Putamen (tissue), 1 donor: ENCODE data around the gene BPHL.
"Not testable (repeated sequence)": the region's sequence is repeated elsewhere in the genome, so short reads cannot be mapped to it uniquely, and the experiment has no call there.

Experiments used
- DNase-seq: peaks from one replicate; pipeline ENCODE4 v3.0.0-alpha.2; 2016; ENCODE audit warnings: low spot score

Gene BPHL

DNA sequence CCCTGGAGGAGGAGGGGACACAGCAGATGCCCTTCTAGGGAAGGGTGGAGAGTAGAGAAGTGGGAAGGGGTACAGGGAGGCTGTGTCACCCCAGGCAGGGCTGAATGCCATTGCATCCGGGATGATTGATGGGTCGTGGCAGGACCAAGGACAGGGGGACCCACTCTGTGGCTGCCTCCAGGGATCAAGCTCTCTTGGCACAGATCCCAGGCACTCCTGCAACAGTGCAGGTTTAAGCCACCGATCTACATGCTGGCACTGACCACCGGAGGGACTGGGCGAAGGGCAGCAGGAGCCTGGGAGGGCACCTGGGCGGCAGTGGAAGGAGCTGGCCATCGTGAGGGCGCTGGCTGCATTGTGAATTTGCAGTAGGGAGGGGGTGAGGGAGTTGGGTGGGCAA, 61.4 kb downstream of the BPHL start:
- not testable (repeated sequence) for DNase-seq

- no peak for DNase-seq
Measured at GRCh38 chr6:3181105-3181504, 62.6 kb downstream of the BPHL start.

DNA sequence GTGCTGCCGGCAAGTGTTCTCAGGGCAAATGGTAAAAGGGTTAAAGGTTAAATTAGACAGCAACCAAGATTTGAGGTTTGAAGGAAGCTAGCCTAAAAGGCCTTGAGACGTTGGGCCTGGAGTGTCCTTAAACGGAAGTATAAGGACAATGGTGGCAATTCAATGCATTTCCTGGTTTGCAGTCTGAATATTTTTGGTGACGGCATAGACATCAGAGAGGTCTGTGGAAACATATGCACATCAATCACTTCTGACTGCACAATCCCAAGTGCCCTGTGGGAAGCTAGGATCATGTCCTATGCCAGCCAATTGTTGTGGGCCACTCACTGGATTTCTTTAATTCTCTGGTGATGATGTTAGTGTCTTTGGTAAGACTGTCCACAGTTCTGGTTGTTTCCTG, 64.6 kb downstream of the BPHL start:
- DNase-seq = no peak

DNA sequence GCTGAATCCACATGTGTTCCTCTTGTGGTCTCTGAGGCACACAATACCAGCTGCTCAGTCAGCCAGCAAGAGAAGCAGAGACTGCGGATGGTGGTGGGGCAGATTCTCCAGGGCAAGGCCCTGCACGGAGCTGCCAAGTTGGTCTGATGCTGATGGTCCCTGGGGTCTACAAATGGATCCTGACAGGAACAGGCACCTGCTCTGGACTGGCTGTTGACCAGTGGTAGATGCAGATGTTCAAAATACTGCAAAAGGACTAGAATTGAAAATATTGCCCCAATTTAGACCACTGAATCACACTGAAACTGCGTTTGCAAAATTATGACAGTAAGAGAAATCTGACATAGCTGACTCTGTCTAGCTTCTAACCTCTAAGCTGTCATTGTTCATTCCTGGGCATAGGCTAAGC, 68.5 kb downstream of the BPHL start:
- DNase-seq = no peak

GRCh38 chr6:3188262-3188661, 69.8 kb downstream of the BPHL start:
- no peak for DNase-seq

- DNase-seq = not testable (repeated sequence)
Measured at GRCh38 chr6:3189192-3189591, 70.7 kb downstream of the BPHL start.

- no peak for DNase-seq
Measured at GRCh38 chr6:3190056-3190455, 71.5 kb downstream of the BPHL start.

DNA sequence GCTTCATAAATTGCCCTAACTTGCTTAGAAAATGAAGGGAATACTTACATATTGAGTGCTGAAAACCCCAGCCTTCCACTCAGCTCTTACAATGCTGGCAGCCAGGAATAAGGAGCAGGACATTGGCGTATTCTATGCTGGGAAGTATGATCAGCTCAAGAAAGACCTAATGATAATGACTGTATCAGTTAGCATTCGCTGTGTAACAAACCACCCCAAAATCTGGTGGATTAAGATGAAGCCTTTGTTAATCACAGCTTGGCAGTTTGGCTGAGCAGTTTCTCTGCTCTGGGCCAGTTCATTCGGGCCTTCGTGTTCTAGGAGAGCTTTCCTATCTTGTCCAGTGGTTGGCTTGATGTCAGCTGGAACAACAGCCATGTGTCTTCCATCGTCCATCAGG, 72.3 kb downstream of the BPHL start:
- no peak for DNase-seq

DNA sequence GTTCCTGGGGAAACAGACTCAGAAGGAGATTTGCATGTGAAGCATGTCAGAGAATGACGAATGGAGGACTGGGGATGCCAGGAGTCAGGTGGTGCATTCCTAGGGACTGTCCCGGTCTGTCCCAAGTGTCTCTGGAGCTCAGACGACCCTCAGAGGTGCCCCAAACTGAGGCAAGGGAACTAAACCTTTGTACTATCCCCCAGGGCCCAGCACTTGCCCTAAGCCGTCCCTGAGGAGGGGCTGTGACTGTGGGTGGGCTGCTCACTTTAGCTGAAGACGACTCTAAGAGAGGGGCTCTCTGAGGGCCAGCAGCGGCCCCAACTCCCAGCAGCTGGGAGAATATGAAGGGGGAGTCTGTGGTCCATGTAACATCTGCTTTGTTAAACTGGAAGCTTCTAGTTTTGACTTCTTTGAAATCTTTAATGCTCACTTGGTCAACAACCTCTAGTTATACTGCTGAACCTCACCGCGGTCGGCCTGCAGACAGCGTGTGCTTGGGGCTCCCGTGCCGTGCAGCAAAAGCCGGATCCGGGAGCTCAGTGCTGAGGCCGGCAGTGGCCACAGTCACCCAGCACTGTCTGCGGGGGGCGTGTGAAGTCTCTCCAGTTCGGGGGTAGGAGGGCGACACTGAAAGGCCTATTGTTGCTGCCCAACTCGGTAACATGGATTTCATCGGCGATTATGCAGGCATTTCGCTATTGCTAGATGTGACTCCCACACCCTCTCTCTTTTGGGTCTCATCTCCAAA, 74.8 kb downstream of the BPHL start:
- no peak for DNase-seq

DNA sequence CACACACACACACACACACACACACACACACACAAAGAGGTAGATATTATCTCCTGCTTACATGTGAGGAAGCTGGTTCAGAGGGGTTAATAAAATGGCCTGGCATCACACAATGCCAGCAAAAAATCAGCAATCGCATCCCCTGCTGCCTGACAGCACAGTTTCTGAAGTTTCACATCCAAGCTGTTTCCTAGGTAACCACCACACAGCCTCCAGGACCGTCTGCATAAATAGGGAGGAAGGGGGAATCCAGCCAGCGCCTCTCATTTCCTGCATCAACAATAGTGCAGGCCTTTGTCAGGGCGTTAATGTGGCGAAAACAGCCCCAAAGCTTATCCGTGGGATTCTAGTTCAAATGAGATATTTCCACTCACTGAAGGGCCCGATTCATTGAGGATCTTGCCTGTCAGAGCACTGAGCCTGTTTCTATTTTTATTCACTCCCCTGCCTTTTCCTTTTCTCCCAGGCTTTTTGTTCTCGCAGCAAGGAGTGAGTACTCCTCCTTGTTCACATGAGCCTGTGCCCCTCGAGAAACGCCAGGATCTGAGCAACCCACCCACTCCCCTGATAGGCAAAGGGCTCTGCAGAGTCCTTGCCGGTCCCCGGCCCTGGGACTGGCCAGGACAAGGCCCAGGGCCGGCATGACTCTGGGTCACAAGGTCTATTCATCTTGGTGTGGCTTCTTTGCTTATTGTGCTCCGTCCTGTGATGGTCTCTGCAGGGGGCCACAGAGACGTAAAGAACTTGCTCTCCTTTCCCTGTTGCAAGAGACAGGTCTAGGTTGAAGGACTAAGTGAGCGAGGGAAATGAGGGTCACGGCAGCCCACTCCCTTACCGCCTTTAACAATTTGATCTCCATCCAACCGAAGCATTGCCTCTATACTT, 76.3 kb downstream of the BPHL start:
- peak; percentile 86 for DNase-seq

- no peak for DNase-seq
Measured at GRCh38 chr6:3195420-3195694, 76.8 kb downstream of the BPHL start.

GRCh38 chr6:3195695-3196497, 77.4 kb downstream of the BPHL start:
- peak; percentile 74 for DNase-seq

GRCh38 chr6:3196770-3197169, 78.3 kb downstream of the BPHL start:
- DNase-seq = no peak

DNA sequence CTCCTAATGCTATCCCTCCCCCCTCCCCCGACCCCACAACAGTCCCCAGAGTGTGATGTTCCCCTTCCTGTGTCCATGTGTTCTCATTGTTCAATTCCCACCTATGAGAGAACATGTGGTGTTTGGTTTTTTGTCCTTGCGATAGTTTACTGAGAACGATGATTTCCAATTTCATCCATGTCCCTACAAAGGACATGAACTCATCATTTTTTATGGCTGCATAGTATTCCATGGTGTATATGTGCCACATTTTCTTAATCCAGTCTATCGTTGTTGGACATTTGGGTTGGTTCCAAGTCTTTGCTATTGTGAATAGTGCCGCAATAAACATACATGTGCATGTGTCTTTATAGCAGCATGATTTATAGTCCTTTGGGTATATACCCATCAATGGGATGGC, 79.2 kb downstream of the BPHL start:
- DNase-seq = not testable (repeated sequence)

- no peak for DNase-seq
Measured at GRCh38 chr6:3199382-3199781, 80.9 kb downstream of the BPHL start.

GRCh38 chr6:3200682-3201081, 82.2 kb downstream of the BPHL start:
- DNase-seq = no peak

DNA sequence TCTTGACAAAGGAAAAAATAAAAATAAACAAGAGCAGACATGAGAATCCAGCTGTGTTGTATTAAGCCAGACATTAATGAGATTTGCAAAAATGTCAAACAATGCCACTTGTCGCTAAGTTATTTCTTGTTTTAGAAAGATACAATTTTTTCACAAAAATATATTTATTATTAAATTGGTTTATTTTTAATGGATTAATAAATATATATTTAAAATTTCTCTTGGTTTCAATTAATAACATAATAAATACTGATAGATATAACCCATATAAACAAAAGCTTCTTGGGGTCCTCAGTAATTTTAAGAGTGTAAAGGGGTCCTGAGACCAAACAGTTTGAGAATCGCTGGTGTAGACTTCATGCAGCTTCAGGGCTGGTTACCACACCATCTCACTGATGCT, 82.9 kb downstream of the BPHL start:
- DNase-seq = no peak
